Measurements from ENCODE around the gene RPS14. TPM values are rescaled to one million over a fixed set of nuclear protein-coding genes. Genes with fewer than 3 reads are reported as not detected.

Gene RPS14
- total and polyA plus RNA-seq, 9 of the 15 experiments (the other 6 are each of a cell fraction or from before 2014, with no cell fraction given) = 1,824 to 5,983 (median 3,017) TPM

- Histone ChIP-seq H2AFZ (ENCODE audit: low read depth, low read length) (peak overlapping the region; percentile 44; the same call in 1 of the 2 replicates), H3K9me1 (ENCODE audit: control insufficient read depth, insufficient read depth, low read length) (no peaks in the 10 kb centered on the region), H3K4me2 (ENCODE audit: insufficient read depth, low read length) (no peak overlapping the region), H3K9me3 (replicated peaks; ENCODE audit: control insufficient read depth, insufficient read depth, low read depth, low read length) (no peaks in the 10 kb centered on the region), H3K4me3 (no peak overlapping the region), H3K4me1 (replicated peaks in 1 of 2; ENCODE audit: control insufficient read depth in 2 of 2, insufficient read depth in 2 of 2, low read length in 2 of 2) (peaks cover 13 to 19% of the 10 kb centered on the region in 2 experiments; a peak in 4 of 5 replicates), H3K27ac (ENCODE audit: extremely low read depth, low read depth, low read length) (no peak overlapping the region), H3K36me3 (ENCODE audit: control insufficient read depth, insufficient read depth, low read length) (no peaks in the 10 kb centered on the region), H3K9ac (ENCODE audit: insufficient read depth in 1 of 2, low read depth in 2 of 2, low read length in 2 of 2) (no peak overlapping the region), H4K20me1 (replicated peaks; ENCODE audit: control insufficient read depth, insufficient read depth, low read length) (no peaks in the 10 kb centered on the region), H3K27me3 (ENCODE audit: control insufficient read depth in 2 of 2, insufficient read depth in 2 of 2, low read length in 2 of 2) (no peaks in the 10 kb centered on the region), H3K79me2 (ENCODE audit: control insufficient read depth, insufficient read depth, low read length) (no peaks in the 10 kb centered on the region; the same call in 2 of the 3 replicates)
- ATAC-seq = no peak
- ChIA-PET POLR2A (interaction anchor here (0.6 kb wide), 2 partner anchors 202 to 1252 kb away, joined by 3 to 5 read pairs; no protein-coding TSS in a partner anchor), CTCF (ENCODE audit: low intra/inter-chr PET ratio) (no interaction called here)
- 71% methylated on average over 9 of the region's 9 CpGs for WGBS (ENCODE audit: insufficient coverage, low coverage, missing lambda C conversion rate)
- DNase-seq (ENCODE audit: extremely low read depth in 1 of 4, low spot score in 3 of 4) = no peak
- in situ Hi-C loops (cut with MboI) = loop anchor here (5.0 to 10.0 kb wide), 3 partner anchors 88 to 390 kb away; partner anchors contain the start of gene IRGM
- intact Hi-C loops (cut with micrococcal nuclease) = loop anchor here (5.0 to 10.0 kb wide), 2 partner anchors 320 to 393 kb away; partner anchors contain the start of genes IRGM and SMIM3
- BruUV-seq (replicated peaks) = no TSS peak
- FAIRE-seq = no peak
- TF ChIP-seq ZNF589 (CRISPR knock-in tag; IDR thresholded peaks at IDR 0.05; ENCODE audit: low read depth) (peak; percentile 30; the same call in 1 of the 2 replicates), PTTG1 (tag; IDR thresholded peaks at IDR 0.05; ENCODE audit: low read depth) (peak; percentile 69), CXXC5 (CRISPR knock-in tag; IDR thresholded peaks at IDR 0.05) (peak; percentile 30; the same call in 1 of the 2 replicates), PTRF (tag; IDR thresholded peaks at IDR 0.05) (peak; percentile 77), TBP (optimal IDR thresholded peaks at IDR 0.05; ENCODE audit: low read depth, low read length) (no peak), PCBP2 (IDR thresholded peaks at IDR 0.05; ENCODE audit: low read depth, low read length, poor library complexity, severe bottlenecking) (no peak), HINFP (tag; conservative IDR thresholded peaks at IDR 0.05; ENCODE audit: low read depth) (peak; percentile 53; the same call in 1 of the 2 replicates), PYGO2 (tag; IDR thresholded peaks at IDR 0.05) (peak; percentile 36; the same call in 1 of the 2 replicates), ZNF740 (CRISPR knock-in tag; IDR thresholded peaks at IDR 0.05) (no peak), ZNF740 (tag; IDR thresholded peaks at IDR 0.05) (peak in 1 of 2 experiments; percentile 45; a peak in 1 of 4 replicates), TEAD2 (tag; IDR thresholded peaks at IDR 0.05) (peak; percentile 48; the same call in 1 of the 2 replicates), MEF2D (tag; conservative IDR thresholded peaks at IDR 0.05; ENCODE audit: low read depth) (peak; percentile 73; the same call in 1 of the 2 replicates), DDX20 (tag; IDR thresholded peaks at IDR 0.05; ENCODE audit: low read depth) (peak; percentile 79; the same call in 1 of the 2 replicates), SMAD4 (CRISPR knock-in tag; conservative IDR thresholded peaks at IDR 0.05) (peak; percentile 45; the same call in 1 of the 2 replicates)
Observed at GRCh38 chr5:150454492-150455229, 5.1 kb upstream of the RPS14 start.
